ENCODE results near the gene ICAM4.

GRCh38 chr19:10258080-10258710, 28.6 kb upstream of the ICAM4 start:
- TF ChIP-seq CEBPZ (IDR thresholded peaks at IDR 0.05; ENCODE audit: borderline replicate concordance, low read depth, low read length) (no peak), POLR2A (conservative IDR thresholded peaks at IDR 0.05) (no peak), NCOR1 (IDR thresholded peaks at IDR 0.05) (no peak)
